Tibial artery (tissue), 4 donors: ENCODE data around the gene GPR18.

Source experiments
- DNase-seq, 2 donors: peaks; one replicate each; pipeline ENCODE4 v3.0.0-alpha.2; 2019
- H3K27ac ChIP-seq, 2 donors: fragments of 200-600 bp; sonication (generic) in 1 of 2; 1 replicate in 1 of 2; 2 replicates in 1 of 2; pipeline ENCODE4 v1.5.1; 2018 to 2019; ENCODE audit warnings: mild to moderate bottlenecking in 1 of 2
- H3K27me3 ChIP-seq, 2 donors: fragments of 200-600 bp; sonication (generic) in 1 of 2; one replicate each; pipeline versions ENCODE4 v1.5.1 to v1.6.0; 2016 to 2019
- H3K36me3 ChIP-seq, 3 donors: fragments of 200-600 bp; sonication (generic) in 2 of 3; one replicate each; pipeline ENCODE4 v1.5.1; 2016 to 2019; ENCODE audit warnings: mild to moderate bottlenecking in 2 of 3
- H3K4me1 ChIP-seq, 4 donors: fragments of 200-600 bp; sonication (generic) in 2 of 4; 1 replicate in 3 of 4; 2 replicates in 1 of 4; pipeline ENCODE4 v1.5.1; 2016 to 2019
- H3K4me3 ChIP-seq, 2 donors: fragments of 200-600 bp; sonication (generic) in 1 of 2; 1 replicate in 1 of 2; 2 replicates in 1 of 2; pipeline ENCODE4 v1.5.1; 2018 to 2019; ENCODE audit warnings: mild to moderate bottlenecking in 2 of 2
- H3K9me3 ChIP-seq, 3 donors: fragments of 200-600 bp; sonication (generic) in 1 of 3; one replicate each; pipeline ENCODE4 v1.5.1; 2016 to 2019
- intact Hi-C: fragments of 100-400 bp; cut with DNase I; formaldehyde crosslinking; loops from one replicate; pipeline ENCODE4 v1.15.0; 2023; ENCODE audit warnings: low total_unique reads
- TF ChIP-seq, protein P1 (sequence below), 2 experiments: fragments of 200-600 bp in 1 of 2; fragments of 450-650 bp in 1 of 2; IDR thresholded peaks; one replicate each; pipeline ENCODE4 v1.5.1; 2017 to 2019; ENCODE audit warnings: antibody characterized with exemption in 2 of 2, mild to moderate bottlenecking in 1 of 2, moderate library complexity in 1 of 2

Gene GPR18

DNA sequence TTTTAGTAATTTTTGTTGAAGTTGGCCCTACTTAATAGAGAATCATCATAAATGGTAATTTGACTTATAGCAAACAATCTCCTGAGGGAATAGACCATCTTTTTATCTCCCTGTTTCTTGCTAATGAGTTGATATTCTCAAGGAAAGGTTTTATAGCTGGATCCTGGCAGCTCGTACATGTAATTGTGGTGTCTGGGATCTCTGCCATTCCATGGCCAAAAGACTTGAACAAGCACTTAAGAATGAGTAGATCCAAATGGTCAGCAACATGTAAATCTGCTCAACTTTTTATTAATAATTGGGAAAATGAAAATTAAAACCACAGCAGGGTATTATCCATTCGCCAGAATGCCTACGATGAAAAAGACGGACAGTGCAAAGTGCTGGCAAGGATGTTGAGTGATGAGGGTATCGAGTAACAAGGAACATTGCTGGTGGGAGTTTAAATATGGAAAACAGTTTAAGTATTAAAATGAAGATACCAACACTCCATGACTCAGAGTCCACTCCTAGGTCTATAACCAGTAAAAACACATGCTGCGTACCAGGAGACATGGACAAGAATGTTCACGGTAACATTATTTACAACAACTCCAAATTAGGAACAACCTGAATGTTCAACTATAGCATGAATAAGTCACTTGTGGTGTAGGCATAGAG is 5.1 kb upstream of the GPR18 start:
- TF ChIP-seq, protein P1, sequence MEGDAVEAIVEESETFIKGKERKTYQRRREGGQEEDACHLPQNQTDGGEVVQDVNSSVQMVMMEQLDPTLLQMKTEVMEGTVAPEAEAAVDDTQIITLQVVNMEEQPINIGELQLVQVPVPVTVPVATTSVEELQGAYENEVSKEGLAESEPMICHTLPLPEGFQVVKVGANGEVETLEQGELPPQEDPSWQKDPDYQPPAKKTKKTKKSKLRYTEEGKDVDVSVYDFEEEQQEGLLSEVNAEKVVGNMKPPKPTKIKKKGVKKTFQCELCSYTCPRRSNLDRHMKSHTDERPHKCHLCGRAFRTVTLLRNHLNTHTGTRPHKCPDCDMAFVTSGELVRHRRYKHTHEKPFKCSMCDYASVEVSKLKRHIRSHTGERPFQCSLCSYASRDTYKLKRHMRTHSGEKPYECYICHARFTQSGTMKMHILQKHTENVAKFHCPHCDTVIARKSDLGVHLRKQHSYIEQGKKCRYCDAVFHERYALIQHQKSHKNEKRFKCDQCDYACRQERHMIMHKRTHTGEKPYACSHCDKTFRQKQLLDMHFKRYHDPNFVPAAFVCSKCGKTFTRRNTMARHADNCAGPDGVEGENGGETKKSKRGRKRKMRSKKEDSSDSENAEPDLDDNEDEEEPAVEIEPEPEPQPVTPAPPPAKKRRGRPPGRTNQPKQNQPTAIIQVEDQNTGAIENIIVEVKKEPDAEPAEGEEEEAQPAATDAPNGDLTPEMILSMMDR (IDR thresholded peaks at IDR 0.05), result no peak
- peaks cover 0 to 13% (median 0%) of the 10 kb centered on the region in 3 donors for H3K36me3 ChIP-seq
- no peak overlapping the region for H3K27ac ChIP-seq
- no peak overlapping the region for H3K4me3 ChIP-seq
- no peaks in the 10 kb centered on the region for H3K27me3 ChIP-seq
- DNase-seq, result no peak
- no peaks in the 10 kb centered on the region for H3K9me3 ChIP-seq
- no peaks in the 10 kb centered on the region for H3K4me1 ChIP-seq
- intact Hi-C loops, result no loop called here

DNA sequence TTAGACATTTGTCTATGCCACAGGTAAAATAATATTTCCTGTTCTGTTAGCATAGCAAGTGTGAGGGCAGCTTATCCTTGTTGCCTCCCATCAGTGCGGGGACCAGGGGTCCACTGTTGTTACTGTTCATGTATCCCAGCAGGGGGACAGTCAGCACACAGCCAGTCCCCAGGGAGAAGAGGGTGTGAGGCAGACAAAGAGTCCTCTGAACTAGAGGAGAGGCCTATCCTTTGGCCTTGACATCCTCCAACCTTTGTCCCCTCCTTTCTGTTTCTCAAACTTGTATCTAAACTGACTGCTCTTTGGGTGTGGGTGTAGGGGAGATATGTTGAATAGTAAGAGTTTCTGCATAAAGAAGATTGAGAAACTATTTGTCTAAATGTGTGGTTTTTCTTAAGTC is 2.9 kb upstream of the GPR18 start:
- no peak for DNase-seq
- H3K4me1 ChIP-seq, result peaks cover 0 to 11% (median 2%) of the 10 kb centered on the region in 4 donors
- H3K9me3 ChIP-seq, result no peaks in the 10 kb centered on the region
- TF ChIP-seq, protein P1 (IDR thresholded peaks at IDR 0.05), result no peak
- peaks cover 0 to 7% (median 0%) of the 10 kb centered on the region in 3 donors for H3K36me3 ChIP-seq
- H3K27me3 ChIP-seq, result no peaks in the 10 kb centered on the region
- intact Hi-C loops, result no loop called here
- no peak overlapping the region for H3K4me3 ChIP-seq
- no peak overlapping the region for H3K27ac ChIP-seq

DNA sequence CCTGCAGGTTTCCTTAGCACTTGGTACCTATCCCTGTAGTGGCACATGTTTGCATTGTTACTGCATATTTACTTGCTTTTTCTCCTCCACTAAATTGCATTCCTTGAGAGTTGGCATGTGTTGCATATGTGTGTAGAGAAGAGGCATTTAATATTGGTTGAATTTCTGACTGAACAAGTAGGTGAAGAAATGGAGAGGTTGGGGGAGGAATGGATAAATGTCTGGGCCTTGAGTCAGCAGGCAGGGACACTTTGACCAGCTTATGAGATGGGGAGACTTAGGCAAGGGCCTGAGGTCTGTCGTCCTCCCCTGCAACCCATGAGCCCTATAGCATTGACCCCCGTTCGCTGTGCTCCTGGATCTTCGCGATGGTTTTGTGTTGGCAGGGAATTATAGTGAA is 2.0 kb upstream of the GPR18 start:
- intact Hi-C loops, result no loop called here
- H3K27ac ChIP-seq, result no peak overlapping the region

DNA sequence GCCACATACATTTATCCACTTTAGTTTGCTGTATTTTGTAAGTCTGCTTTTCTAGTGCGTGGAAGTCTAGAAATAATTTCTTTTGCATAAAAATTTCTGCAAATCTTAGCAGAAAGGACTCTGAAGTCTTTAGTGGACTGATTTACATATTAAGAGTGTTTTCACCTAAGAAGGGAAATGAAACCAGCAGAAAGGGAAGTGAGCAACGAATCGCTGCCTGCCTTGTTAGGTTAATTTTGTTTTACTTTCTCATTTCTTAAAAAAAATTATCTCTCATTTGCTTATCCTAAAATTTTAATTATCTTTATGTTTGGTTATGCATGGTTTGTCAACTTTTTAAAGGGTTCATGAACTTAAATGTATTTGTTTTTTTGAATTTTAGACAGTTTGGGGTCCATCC is 767 bp upstream of the GPR18 start:
- TF ChIP-seq, protein P1 (IDR thresholded peaks at IDR 0.05), result no peak
- Histone ChIP-seq H3K4me3 (no peak overlapping the region), H3K4me1 (peaks cover 0 to 13% (median 2%) of the 10 kb centered on the region in 4 donors), H3K27ac (no peak overlapping the region), H3K27me3 (no peaks in the 10 kb centered on the region), H3K36me3 (peaks cover 0 to 12% (median 0%) of the 10 kb centered on the region in 3 donors), H3K9me3 (no peaks in the 10 kb centered on the region)
- intact Hi-C loops, result no loop called here
- no peak for DNase-seq

More for the DNA sequence above, 2.0 kb upstream of the GPR18 start:
- no peaks in the 10 kb centered on the region for H3K27me3 ChIP-seq
- no peak for DNase-seq
- no peak overlapping the region for H3K4me3 ChIP-seq
- peaks cover 0 to 13% (median 2%) of the 10 kb centered on the region in 4 donors for H3K4me1 ChIP-seq
- peaks cover 0 to 9% (median 0%) of the 10 kb centered on the region in 3 donors for H3K36me3 ChIP-seq
- TF ChIP-seq, protein P1 (IDR thresholded peaks at IDR 0.05), result no peak
- no peaks in the 10 kb centered on the region for H3K9me3 ChIP-seq

DNA sequence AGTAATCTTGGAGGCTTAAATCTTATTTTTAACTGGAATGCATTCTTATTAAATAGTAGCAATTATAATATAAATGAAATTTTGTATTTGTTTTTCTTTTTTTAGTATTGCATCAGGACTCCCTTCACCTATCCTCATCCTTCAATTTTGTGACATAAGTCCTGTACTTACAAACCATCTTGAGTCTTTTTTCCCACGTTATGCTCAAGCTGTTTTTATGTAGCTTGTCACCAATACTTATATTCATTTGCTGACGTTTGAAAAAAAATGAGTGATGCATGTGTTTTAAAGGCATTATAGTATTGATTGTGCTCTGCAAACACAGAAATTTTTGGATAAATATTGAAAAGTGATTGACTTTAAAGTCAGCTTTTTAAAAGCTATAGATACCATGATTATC is 888 bp downstream of the GPR18 start:
- H3K4me3 ChIP-seq, result no peak overlapping the region
- intact Hi-C loops, result no loop called here

More for the DNA sequence above, 888 bp downstream of the GPR18 start:
- peaks cover 0 to 12% (median 0%) of the 10 kb centered on the region in 3 donors for H3K36me3 ChIP-seq
- TF ChIP-seq, protein P1 (IDR thresholded peaks at IDR 0.05), result no peak
- peaks cover 0 to 13% (median 2%) of the 10 kb centered on the region in 4 donors for H3K4me1 ChIP-seq
- DNase-seq, result no peak
- H3K27me3 ChIP-seq, result no peaks in the 10 kb centered on the region
- no peaks in the 10 kb centered on the region for H3K9me3 ChIP-seq
- H3K27ac ChIP-seq, result no peak overlapping the region
